Raji (cell line): Measurements from ENCODE around the gene LRRC15.

Experiments used
- POLR2A ChIP-seq: IDR thresholded peaks from 2 replicates; pipeline ENCODE4 v1.6.1; 2011; ENCODE audit warnings: low read depth, low read length, control low read depth; ENCODE audit not compliant: insufficient read depth

The LRRC15 gene

DNA sequence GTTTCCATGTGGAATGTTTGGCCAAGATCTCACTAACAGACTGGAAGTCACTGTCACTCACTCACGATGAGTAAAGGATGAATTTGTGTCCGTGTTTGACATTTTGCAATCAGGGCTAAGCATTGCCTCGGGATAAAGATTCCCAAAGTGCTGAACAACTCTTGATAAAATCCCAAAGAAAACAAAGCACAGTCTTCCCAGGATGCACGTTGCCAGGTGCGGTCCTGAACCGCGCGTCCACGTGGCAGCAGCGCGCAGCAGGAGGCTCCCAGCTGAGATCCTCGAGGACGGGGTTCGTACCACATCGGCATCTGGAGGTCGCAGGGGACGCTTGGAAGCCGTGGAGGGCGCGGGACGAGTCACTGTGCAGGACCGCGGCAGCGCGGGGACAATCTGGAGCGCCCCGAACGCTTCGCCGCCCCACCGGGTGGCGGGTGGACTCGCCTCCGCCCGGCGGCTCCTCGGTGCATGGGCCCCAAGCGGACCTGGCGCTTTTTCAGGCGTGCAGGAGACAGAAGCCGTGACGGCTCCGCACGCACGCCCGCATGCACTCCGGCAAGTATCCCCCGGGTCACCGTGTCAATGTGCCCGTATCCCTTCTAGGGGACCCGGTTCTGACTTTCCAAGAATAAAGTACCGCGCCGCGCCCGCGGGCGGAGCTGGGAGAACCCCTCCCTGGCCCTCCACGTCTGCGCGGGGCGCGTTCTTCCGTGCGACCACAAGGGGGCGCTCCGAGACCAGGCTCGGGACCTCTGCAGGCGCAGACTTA is 36.1 kb downstream of the LRRC15 start:
- no peak for TF ChIP-seq POLR2A

DNA sequence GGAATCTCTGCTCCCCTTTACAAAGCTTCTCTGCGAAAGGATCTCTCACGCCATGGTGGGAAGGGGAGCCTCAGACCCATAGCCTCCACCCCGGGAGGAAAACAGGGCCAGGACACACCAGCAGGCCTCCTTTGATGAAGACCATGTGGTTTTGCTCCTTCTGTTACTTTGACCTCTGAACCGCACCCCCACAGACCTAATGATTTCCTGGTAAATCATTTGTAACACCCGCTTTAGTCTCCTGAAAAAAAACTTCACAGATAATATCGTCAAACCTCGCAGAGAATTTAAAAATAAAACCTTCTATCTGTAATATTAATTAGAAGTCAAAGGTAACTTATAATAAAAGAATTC is 36.7 kb downstream of the LRRC15 start:
- TF ChIP-seq POLR2A = no peak

DNA sequence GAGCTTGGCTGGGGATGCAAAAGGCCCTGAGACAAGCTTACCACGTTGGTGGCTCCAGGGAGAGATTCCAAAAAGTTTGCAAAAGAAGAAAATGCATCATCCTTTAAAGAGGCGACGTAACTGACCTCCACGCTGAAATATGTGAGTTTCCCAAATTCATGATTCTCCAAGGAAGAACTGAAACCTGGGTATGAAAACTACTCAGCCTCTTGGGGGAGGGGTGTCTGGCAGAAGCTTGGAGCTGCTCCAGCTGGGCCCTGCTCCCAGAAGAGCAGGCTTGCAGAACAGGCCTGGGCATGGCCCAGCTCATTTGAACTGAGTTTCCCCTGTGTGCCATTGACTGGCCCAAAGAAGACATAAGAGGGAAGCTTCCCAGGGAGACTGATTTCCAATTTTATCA is 39.0 kb downstream of the LRRC15 start:
- no peak for TF ChIP-seq POLR2A

DNA sequence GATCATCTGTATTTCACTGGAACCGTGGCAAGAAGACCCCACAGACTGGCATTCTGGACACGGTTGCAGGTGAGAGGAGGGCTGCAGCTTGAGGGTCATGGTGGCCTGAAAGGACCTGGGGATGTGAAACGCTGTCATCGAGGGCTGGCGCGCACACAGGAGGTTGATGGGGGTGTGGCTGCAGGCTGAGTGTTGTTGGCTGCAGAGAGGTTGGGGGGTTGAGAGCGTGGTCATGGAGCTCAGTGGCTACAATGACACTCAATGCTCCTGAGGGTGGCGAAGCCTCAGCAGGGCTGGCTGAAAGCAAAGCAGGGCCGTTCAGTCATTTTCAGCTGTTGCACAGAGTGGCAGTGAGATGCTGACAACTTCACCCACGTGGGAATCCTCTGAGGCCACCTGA is 39.4 kb downstream of the LRRC15 start:
- no peak for TF ChIP-seq POLR2A

DNA sequence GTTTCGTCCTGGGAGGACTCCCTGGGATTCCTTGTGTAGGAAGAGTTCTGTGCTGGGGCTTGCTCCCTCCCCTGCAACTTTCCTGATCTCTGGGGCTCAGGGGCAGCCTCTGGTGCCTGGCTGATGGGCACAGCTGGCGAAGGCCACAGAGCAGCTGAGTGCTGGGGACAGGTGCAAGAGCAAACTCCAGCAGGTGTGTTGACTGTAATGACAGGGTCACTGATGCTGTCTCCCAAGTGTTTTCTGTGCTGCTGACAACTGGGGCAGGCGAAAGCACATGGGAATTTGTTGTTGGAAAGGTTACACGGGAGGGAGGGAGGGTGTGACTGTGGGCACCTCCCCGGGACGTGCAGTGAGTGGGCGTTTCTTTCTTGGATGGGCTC is 40.0 kb downstream of the LRRC15 start:
- TF ChIP-seq POLR2A = no peak

DNA sequence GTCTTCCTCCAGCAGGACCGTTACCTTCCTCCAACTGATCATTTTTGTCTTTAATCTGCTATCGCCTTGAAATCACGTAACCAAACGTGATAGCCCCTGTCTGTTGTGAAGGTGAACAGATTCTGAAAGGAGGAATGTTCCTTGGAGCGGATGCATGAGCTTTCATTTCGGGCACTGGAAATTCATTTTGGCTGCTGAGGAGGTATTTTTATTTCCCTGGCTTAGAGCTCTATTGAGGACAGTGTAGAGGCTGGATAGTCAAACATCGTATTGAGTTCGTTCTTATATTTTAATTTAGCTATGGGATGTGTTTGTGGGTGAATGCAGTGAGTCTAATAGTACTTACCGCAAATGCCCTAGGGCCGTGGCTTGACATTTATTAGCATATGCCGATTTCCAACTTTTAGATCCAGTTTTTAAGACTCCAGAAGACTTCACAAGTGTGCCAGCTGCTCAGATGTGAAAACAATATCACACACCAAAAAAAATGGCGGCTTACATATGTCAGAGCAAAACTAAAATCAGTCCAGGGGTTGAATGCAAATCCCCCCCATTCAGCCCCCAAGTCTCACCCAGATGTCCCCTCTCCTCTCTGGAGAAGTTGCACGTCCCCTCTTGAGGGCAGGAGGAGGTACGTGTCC is 40.5 kb downstream of the LRRC15 start:
- TF ChIP-seq POLR2A = no peak

DNA sequence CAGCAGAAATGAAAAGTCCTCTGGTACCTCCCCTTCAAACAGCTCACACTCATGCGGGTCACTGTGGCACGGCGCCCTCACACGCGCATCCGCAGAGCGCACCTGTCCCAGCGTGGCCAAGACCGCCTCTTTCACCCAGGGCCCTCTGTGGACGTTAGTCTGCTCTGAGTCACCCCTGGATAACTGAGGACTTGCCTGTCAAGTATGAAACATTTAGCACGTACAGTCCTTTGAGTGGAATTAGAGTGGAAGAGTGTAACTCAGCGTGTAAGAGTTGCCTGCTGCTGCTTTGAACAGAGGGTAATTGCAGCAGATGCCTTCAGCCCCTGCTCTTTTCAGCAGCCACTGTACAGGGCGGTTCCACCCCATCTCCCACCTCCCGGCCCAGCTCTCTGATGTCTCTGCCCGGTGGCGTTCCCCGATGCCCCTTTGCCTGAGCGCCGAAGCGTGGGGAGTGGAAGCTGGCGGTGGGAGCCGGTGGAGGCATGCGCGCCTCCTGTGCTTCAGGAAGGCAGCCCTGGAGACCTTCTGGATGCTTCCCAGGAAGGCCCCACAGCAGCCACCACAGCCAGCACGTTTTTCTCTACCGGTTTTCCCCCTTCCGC is 41.4 kb downstream of the LRRC15 start:
- no peak for TF ChIP-seq POLR2A

DNA sequence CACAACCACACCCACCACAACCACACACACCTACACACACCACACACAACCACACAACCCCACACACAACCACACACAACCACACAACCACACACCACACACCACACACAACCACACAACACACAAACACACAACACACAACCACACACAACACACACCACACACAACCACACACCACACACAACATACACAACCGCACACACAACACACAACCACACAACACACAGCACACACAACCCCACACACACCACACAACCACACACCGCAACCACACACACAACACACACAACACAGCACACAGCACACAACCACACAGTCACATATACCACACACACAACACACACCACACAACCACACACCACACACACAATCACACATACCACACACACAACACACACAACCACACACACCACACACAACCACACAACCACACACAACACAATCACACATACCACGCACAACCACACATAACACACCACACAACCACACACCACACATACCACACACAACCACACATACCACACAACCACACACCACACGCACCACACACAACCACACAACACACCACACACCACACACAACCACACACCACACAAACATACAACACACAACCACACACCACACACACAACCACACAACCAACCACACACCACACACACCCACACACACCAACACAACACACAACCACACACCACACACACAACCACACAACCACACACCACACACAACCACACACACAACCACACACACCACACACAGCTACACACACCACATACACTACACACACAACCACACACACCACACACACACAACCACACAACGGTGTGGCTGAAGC is 42.1 kb downstream of the LRRC15 start:
- no peak for TF ChIP-seq POLR2A

DNA sequence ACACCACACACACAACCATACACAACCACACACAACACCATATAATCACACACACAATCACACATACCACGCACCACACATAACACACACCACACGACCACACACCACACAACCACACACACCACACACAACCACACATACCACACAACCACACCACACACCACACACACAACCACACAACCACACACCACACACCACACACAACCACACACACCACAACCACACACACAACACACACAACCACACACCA is 42.6 kb downstream of the LRRC15 start:
- TF ChIP-seq POLR2A = no peak

DNA sequence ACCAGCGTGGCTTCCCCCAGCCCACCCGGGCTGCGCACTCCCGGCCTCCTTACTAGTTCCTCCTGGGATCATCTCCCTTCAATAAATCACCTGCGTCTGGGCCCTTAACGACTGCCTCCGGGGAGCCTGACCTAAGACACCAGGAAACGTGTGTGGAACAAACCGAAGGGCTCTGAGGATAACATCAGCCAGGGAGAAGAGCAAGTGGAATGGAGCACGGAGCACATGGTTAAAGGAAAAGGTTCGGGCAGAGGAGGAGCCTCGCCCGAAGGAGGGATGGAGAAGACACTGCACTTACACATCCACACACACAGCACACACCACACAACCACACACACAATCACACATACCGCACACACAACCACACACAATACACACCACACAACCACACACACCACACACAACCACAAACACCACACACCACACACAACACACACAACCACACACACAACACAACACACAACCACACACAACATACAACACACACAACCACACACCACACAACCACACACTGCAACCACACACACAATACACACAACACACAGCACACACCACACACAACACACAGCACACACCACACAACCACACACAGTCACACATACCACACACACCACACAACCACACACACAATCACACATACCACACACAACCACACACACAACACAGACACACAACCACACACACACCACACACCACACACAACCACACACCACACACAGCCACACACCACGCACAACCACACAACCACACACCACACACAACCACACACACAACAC is 43.2 kb downstream of the LRRC15 start:
- TF ChIP-seq POLR2A = no peak

DNA sequence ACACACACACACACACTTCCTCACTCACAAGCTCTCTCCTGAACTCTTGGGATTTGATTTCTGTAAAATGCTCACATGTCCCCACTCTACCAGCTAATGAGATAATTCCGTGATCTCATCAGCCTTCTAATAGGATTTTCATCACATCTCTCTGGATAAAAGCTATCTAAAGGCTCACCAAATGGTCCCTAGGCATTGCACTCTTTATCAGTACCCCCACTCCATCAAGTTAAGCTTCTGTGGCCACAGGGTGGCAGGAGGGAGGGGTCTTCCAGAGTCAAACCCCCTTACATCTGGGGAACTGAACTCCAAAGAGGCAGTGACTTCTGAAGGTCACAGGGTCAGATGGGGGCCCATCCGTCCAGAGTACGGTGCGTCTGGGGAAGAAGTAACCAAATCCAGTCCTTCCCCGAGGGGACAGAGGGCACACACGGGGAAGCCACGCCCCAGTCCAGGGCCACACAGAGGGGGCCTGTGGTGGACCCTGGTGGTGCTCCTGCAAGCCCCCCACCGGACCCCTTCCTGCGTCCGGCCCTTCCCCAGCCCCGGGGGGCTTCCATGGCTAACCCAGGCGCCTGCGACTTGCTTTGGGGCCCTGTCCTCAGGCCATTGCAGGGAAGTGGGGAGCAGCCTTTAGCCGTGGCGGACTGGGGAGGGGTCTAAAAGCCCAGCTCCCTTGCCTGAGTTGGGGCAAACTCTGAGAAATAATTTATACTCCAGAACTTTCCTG is 44.0 kb downstream of the LRRC15 start:
- no peak for TF ChIP-seq POLR2A

DNA sequence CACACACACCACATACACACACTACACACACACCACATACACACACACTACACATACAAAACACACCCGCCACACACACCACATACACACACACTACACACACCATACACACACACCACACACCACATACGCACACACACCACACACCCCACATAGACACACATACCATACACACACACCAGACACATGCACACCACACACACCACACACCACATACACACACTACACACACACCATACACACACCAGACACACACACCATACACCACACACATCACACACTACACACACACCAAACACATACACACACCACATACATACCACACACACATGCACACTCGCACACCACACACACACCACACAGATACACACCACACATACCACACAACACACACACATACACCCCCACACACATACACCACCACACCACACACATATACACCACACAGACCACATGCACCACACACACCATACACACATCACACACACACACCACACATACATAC is 44.7 kb downstream of the LRRC15 start:
- no peak for TF ChIP-seq POLR2A

DNA sequence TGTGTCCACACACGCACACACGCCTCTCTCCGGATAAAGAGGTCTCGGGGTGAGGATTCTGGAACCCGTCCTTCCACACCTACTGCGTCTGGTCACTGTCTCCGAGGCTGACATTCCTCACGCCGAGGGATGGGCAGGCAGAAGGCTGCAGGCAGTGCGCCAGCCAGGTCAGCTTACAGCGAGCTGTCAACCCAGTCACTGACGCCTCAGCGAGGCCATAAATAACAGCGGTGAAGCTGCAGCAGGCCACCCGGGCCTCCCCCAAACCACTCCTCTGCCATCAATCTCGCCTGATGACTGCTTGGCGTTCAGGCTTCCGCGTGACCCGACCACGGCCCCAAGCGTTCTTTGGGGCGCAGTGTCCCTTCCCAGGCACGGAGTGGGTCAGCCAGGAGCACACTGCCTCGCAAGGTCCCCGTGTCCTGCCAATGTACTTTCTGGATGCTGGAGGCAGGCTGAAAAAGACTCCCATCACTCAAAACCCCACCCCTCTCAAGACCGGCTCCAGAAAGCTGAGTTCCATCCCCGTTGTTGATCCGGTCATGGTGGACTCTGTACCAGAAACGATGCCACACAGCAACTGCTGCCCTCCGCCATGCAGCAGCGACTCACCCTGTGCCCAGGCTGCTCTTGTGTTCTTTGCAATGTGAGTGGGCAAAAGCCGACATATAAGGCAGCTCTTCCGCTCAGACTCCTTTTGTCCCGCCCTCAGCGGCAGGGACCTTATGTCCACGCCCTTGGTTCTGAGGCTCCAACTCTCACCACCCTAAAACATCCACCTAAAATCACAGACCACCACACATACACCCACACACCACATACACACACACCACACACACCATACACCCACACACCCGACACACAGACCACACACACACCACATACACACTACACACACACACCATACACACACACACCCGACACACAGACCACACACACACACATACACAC is 45.5 kb downstream of the LRRC15 start:
- TF ChIP-seq POLR2A = no peak
